Left ventricle myocardium inferior (tissue), 1 donor: ENCODE data around the gene CCDC136. TPM values are rescaled to one million over a fixed set of nuclear protein-coding genes. Genes with fewer than 3 reads are reported as not detected.
A peak's percentile ranks its signal among the peaks of the same experiment; 100 is the strongest.

Source experiments
- DNase-seq: peaks from one replicate; pipeline ENCODE4 v3.0.0-alpha.2; 2020
- H3K27ac ChIP-seq: fragments of 200-600 bp; replicated peaks from 2 replicates; pipeline ENCODE4 v1.8.0; 2021
- H3K27me3 ChIP-seq: fragments of 200-600 bp; 2 replicates; pipeline ENCODE4 v1.8.0; 2021; ENCODE audit warnings: low read depth
- H3K36me3 ChIP-seq: fragments of 200-600 bp; 2 replicates; pipeline ENCODE4 v1.8.0; 2021
- H3K4me1 ChIP-seq: fragments of 200-600 bp; 2 replicates; pipeline ENCODE4 v1.8.0; 2021
- H3K4me3 ChIP-seq: fragments of 200-600 bp; 2 replicates; pipeline ENCODE4 v1.8.0; 2021; ENCODE audit warnings: mild to moderate bottlenecking, moderate library complexity
- H3K9me3 ChIP-seq: fragments of 200-600 bp; replicated peaks from 2 replicates; pipeline ENCODE4 v1.8.0; 2021
- intact Hi-C: fragments of 100-400 bp; cut with micrococcal nuclease; formaldehyde crosslinking; loops from one replicate; pipeline ENCODE4 v1.11.0; 2022
- total RNA-seq: library from RNA; stranded (reverse); fragmentation: NEBNext Ultra II Directional; extraction: Animal tissue kit (Norgen Biotek cat#: 25700); gene quantifications from one replicate; pipeline ENCODE4 v1.2.1, GENCODE V29; 2021
- TF ChIP-seq, protein P1 (sequence below): fragments of 200-600 bp; IDR thresholded peaks from 2 replicates; pipeline ENCODE4 v1.8.0; 2021; ENCODE audit warnings: antibody characterized with exemption, mild to moderate bottlenecking, borderline replicate concordance
- donor health status: DM: no; HTN: yes; CAD: no; lungs with severe emphysema.

CCDC136 gene
- total RNA-seq, 1 donor from 2014 or later = 8.2 TPM

DNA sequence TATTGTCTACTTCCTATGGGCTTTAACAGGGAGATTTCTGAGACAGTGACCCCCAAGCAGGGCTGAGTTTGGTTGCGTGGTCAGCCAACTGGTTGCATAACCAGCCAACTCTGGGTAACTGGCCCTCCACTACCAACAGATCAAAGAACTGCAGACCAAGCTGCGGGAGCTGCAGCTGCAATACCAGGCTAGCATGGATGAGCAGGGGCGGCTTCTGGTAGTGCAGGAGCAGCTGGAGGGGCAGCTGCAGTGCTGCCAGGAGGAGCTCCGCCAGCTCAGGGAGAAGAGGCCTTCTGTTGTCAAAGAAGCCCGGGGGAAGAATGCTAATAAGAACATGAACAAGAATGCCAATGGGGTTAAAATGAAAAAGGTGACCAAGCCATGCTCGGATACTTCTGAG is 22.7 kb downstream of the CCDC136 start:
- DNase-seq = no peak
- Histone ChIP-seq H3K36me3 (no peaks in the 10 kb centered on the region), H3K27me3 (no peaks in the 10 kb centered on the region), H3K9me3 (no peaks in the 10 kb centered on the region), H3K4me1 (peaks cover 13% of the 10 kb centered on the region), H3K27ac (no peak overlapping the region), H3K4me3 (no peak overlapping the region)
- TF ChIP-seq, protein P1, sequence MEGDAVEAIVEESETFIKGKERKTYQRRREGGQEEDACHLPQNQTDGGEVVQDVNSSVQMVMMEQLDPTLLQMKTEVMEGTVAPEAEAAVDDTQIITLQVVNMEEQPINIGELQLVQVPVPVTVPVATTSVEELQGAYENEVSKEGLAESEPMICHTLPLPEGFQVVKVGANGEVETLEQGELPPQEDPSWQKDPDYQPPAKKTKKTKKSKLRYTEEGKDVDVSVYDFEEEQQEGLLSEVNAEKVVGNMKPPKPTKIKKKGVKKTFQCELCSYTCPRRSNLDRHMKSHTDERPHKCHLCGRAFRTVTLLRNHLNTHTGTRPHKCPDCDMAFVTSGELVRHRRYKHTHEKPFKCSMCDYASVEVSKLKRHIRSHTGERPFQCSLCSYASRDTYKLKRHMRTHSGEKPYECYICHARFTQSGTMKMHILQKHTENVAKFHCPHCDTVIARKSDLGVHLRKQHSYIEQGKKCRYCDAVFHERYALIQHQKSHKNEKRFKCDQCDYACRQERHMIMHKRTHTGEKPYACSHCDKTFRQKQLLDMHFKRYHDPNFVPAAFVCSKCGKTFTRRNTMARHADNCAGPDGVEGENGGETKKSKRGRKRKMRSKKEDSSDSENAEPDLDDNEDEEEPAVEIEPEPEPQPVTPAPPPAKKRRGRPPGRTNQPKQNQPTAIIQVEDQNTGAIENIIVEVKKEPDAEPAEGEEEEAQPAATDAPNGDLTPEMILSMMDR = no peak
- intact Hi-C loops = no loop called here

DNA sequence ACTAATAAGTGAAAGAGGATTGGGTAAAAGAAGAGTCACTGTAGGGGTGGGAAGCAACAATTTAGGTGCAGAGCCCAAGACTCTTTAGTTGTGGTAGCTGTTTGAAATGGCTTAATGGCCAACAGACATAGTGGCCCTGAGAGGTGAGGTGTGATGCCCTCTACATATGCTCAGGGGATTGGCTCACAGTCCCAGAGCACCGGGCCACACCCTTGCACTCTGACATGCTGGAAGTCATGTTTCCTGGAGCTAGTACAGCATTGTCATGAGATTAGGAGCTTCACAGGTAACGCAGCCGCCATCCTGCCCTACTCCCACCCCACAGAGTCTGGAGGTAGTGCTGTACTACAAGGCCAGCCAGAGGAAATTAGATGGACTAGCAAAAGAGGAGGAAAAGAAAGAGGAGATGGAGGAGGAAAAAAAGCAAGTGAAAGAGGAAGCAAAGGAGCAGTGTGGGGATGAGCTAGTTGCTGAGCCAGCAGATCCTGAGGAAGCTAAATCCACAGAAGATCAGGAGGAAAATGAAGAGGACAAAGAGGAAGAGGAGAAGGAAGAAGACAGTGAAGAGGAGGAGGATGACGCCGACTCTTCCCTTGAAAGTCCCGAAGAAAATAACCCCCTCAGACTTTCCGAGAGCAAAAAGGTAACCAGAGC is 23.6 kb downstream of the CCDC136 start:
- Histone ChIP-seq H3K4me1 (peaks cover 13% of the 10 kb centered on the region), H3K27ac (no peak overlapping the region), H3K36me3 (no peaks in the 10 kb centered on the region), H3K27me3 (no peaks in the 10 kb centered on the region), H3K4me3 (no peak overlapping the region), H3K9me3 (no peaks in the 10 kb centered on the region)
- no peak for DNase-seq
- intact Hi-C loops = no loop called here
- TF ChIP-seq, protein P1 = no peak

DNA sequence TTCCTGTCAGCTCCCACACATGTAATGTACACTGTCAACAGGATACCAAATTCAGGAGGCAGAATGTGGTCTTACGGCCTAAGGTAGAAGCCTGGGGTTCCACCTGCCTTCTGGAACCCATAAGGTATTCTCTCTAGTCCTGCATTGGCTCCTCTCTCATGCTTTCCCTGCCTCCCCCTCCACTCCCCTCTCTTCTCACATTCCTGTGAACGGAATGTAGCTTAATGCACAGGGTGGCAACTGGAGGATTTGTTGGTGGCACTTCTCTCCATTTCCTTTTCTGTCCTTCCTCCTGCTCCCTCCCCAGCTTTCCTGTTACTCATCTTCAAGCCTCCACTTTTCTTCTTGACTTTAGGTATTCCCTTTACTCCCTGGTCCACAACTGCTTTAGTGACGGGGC is 26.9 kb downstream of the CCDC136 start:
- DNase-seq = no peak
- H3K27ac ChIP-seq = no peak overlapping the region

DNA sequence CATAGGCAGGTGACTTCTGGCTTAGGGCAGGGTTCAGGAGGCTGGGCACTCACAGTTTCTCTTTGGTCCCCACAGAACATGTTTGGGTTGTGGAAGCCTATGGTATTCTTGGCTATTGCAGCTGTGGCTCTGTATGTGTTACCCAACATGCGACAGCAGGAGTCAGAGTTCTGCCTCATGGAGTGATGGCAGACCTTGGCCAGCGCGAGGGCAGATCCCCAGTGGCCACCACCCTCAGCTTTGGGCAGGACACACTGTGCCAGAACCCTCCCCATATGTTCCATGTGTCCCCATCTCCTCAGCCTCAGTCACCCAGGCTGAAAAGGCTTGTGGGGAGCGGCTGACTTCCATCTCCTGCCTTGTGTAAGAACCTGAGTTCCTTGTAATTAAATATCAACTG is 30.0 kb downstream of the CCDC136 start:
- TF ChIP-seq, protein P1 = no peak
- DNase-seq = no peak
- intact Hi-C loops = no loop called here
- Histone ChIP-seq H3K27me3 (no peaks in the 10 kb centered on the region), H3K9me3 (no peaks in the 10 kb centered on the region), H3K27ac (no peak overlapping the region), H3K4me1 (peaks cover 4% of the 10 kb centered on the region), H3K4me3 (no peak overlapping the region), H3K36me3 (no peaks in the 10 kb centered on the region)

More for the DNA sequence above, 26.9 kb downstream of the CCDC136 start:
- Histone ChIP-seq H3K9me3 (no peaks in the 10 kb centered on the region), H3K4me1 (no peaks in the 10 kb centered on the region), H3K27me3 (no peaks in the 10 kb centered on the region), H3K4me3 (no peak overlapping the region), H3K36me3 (no peaks in the 10 kb centered on the region)
- TF ChIP-seq, protein P1 = no peak
- intact Hi-C loops = no loop called here

DNA sequence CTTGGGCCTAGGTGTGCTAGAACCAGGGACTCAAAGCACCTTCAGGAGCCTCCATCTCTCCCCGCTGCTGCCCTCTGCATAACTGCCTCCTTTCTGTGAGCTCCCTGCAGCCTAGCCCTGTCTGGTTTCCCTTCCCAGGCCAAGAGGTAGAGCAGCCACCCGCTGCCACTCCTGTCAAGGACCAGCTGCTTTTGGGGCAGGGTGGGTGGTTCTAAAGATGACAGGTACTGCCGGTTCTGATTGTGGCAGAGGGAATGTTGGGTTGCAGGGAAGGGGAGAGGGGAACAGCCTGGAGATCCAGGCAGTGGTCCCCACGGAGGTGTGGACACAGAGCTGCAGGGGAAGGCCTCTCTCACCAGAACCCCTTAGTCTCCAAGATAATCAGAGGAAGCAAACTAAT is 34.7 kb downstream of the CCDC136 start:
- TF ChIP-seq, protein P1 = no peak
- H3K27me3 ChIP-seq = peaks cover 5% of the 10 kb centered on the region
- H3K36me3 ChIP-seq = no peaks in the 10 kb centered on the region
- H3K27ac ChIP-seq = peak overlapping the region; percentile 96
- no peak for DNase-seq
- H3K9me3 ChIP-seq = no peaks in the 10 kb centered on the region
- H3K4me1 ChIP-seq = peaks cover 36% of the 10 kb centered on the region
- H3K4me3 ChIP-seq = peak overlapping the region; percentile 54
- intact Hi-C loops = no loop called here
